ENCODE results near the gene NFYC.

Gene NFYC

DNA sequence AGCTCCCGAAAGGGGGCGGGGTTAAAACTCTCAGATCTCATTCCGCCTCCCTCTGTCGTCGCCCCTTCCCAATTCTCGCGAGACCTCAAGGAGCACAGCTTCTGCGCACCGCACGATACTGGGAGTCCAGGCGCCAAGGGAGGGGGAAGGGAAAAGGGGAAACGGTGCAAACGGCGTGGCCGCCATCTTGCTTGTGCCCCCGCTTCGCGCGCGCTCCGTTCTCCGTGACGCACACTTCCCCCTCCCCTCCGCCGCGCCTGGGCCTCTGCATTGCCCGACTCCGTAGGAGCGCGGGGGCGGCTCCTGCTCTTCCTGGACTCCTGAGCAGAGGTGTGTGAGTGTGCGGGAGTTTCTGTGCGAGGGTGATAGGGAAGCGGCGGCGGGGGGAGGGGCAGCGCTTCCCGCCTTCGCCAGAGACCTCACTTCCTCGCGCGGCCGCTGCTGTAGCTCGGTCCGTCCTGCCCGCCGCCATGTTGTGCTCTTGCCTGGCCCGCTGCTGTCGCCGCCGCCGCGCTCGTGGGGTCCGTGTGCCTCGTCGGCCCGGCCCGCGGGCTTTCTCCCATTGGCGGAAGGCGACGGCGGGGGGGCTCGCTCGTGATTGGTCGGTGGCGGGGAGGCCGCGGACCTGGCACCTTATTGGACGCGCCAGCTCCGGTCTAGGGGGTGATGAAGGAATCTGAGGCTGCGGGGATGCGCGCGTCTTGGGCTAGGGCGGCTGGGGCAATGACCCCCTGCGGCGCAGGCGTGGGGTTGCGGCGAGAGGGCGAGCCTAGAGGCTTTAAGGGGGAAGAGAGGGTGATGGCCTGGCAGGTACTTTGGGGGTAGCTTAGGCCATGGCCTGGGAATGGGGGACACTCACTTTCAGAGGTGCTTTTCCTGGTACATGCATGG is at the start of gene NFYC:
TSS of gene NFYC (plus strand) at position 167 of the 891 bp plus-strand sequence. CDS start 47,140 bp downstream, outside the sequence.
- DNase-seq, result peak; percentile 90

DNA sequence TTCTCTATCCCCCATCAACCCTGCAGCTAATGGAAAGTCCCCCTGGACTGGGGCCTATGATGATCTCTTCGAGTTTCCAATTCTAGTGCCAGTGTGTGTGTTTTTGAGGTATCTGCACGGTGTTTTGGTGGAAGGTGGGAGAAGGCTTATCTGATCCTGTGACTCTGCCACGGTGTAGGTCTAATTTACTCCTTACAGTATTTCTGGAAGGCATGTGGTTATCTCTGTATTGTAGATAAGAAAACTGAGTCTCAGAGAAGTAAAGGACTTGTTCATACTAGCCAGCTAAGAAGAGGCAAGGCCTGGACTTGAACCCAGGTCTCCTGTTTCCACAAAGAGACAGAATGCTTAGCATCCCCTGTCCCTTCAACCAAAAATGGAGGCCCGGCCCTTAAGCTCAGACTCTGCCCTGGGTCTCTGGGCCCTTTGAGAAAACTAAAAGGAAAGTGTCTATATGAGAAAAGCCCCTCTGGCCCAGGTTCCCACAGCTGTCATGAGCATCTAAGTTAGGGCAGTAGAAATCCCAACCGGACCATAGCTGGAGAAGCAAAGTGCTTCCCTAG is 46.3 kb upstream of the NFYC start:
- DNase-seq, result no peak

DNA sequence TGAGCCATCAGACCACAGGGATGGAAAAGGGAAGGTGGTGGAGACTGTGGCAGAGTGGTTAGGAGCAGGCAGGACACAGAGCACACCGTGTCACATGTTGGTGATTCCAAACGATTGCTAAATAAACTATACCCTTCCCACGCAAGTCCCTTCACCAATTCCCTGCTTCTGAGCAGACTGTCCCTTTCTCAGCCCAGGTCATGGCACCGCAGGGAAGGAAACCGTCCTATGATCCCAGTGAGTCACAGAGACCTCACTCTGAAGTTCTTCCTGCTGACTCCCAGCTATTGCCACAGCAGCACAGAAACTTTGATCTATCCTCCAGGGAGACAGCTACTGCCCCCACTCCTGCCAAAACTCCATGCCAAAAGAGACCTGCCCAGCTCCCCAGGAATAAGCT is 45.2 kb upstream of the NFYC start:
- DNase-seq, result no peak

DNA sequence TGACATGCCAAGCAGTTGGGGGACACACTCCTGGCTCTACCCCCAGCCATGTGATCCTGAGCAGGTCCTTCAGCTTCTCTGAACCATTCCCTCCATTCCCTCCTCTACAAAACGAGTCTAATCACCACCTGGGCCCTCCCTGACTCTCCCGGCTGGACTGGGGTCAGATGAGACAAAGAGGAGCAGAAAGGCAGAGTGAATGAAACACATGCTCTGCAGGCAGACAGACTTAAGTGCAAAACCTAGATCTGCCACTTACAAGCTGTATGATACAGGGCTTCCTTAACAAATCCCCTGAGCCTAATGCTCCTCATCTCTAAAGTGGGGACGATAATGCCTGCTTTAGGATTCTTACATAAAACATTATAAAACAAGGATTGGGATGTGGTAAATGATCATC is 43.3 kb upstream of the NFYC start:
- no peak for DNase-seq

DNA sequence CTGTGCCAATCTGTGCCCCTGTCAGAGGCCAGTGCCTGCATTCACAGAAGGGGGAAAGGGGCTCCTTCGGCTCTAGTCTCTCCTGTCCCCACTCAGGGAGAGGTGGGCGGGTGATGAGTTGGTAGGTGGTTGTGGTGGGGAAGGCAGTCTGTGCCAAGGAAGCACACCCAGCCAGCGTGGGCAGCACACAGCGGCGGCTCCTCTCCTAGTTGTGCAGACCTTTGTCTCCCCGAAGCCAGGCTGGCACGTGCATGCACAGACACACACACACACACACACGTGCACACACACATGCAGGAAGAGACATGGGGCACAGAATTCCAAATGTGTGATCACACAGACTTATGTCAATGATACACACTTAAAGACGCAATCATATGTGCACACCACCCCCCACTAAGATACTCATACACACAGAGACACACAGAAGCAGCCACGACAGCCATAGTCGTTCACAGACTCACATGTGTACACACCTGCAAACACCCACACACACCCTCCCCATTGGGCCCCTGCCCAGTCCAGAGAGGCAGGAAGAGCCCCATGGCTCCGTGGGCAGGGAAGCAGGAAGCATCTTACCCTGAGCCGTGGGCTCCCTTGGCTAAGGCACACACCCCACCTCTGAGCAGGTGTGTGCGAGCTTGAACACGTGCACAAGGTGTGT is 42.4 kb upstream of the NFYC start:
- no peak for DNase-seq

DNA sequence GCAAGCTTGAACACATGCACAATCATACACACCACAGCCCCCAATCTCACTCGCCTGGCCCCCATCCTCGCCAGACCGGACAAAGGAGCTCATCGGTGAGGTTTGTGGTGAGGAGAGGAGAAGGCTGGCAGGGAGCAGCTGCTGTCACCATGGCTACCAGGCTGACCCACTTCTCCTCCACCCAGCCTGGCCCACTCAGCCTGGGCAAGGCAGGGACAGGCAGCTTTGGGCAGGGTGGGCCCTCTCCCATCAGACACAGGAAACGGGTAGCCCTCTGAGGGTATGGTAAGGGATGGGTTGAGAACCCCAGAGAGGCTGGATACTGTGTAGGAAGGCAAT is 41.9 kb upstream of the NFYC start:
- DNase-seq, result no peak

DNA sequence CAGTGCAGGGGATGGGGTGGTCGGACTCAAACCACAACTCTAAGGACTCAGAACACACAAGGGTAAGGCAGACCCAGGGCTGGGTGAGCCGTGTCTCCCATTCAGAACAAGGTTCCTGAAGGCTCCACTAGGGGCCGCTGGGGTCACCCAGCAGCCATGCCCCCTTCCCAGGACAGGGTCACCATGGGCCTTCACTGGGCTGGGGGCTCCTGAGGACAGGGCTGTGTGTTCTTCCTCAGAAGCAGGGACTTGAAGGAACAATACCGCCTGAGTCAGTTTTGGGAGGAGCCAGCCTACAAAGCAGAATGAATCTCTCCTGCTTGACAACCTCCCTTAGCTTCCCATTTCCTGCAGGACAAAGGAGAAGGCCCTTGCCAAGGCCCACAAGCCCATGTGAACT is 41.4 kb upstream of the NFYC start:
- no peak for DNase-seq

DNA sequence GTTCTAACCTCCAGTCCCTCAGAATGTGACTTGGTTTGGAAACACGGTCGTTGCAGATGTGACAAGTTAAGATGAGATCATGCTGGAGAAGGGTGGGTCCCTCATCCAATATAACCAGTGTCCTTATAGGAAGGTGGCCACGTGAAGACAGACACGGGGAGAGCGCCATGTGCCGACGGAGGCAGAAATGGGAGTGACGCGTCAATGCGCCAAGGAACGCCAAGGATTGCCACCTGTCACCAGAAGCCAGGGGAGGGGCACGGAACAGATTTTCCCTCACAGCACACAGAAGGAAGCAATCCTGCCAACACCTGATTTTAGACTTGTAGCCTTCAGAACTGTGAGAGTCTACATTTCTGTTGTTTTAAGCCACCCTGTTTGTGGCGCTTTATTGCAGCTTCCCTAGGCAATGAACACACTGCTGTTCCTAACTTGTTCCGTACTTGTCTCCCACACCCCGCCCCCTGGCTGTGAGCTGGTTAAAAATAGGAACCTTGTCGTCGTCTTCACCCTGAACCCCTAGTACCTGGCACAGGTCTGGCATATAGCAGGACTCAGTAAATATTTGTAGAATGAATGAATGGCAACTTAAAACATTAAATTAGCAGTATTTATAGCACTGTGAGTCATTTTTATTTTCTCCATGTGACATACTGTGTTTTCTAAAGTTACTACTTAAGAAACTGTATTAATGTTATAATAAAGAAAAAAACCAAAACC is 40.2 kb upstream of the NFYC start:
- no peak for DNase-seq

DNA sequence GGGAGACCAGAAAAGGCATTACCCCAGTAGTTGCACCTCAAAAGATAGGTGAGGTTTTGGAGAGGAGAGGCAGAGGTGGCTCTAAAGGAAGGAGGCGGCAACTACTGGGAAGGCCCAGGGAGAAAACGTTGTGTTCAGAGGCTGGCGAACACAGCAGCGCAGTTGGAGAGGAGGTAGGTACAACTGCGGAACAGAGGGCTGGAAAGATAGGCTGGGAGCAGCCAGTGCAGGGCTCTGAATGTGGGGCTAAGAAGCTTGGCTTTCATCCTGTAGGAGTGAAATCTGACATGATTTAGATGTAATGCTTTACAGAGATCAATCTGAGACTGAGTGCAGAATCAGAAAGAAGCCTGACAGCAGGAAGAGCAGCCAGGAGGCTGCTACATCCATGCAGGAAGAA is 39.0 kb upstream of the NFYC start:
- no peak for DNase-seq

DNA sequence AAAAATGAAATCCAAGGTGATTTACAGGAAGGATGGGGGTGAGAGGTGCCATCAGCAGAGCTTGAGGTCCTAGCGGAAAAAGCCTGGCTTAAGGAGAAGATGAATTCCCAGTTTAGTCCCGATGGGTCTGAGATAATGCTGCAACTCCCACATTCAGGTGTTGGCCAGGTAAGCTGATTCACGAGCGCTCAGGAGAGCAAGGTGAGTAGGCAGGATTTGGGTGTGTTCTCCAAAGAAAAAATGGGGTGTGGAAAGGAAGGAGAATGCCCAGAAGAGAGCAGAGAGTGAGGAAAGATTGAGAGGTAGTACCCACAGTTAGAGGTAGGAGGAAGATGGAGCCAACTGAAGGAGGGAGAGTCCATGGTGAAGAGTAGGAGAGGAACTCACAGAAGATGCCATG is 38.5 kb upstream of the NFYC start:
- DNase-seq, result no peak

DNA sequence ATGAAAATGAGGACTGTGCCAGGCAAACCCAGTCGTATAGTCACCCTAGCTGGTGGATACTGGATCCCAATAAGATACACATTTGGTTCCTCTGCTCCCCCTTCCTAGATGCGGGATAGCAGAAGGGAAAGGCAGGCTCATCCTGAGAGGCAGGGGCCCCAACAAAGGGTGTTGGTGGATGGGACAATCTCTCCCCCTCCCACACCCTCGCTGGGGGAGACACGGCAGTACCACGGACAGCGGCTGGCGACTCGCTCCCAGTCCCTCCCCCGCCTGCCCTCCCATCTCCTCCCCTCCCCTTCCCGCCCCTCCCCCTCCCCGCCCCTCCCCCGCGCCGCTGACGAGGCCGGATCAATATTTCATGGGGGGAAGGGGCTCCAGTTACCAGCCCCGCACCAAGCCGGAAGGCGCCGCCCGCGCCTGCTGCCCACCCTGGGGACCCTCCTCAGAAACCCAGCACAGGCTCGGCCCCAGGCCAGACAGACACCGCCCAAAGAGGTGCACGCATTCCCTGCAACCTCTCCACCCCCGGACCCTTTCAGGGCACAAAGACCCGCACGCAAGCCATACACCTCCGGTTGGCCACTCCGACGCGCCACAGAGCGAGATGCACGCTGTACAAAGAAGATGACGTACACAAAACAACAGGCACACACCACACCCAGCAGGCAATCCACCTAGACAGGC is 37.5 kb upstream of the NFYC start:
- DNase-seq, result no peak

DNA sequence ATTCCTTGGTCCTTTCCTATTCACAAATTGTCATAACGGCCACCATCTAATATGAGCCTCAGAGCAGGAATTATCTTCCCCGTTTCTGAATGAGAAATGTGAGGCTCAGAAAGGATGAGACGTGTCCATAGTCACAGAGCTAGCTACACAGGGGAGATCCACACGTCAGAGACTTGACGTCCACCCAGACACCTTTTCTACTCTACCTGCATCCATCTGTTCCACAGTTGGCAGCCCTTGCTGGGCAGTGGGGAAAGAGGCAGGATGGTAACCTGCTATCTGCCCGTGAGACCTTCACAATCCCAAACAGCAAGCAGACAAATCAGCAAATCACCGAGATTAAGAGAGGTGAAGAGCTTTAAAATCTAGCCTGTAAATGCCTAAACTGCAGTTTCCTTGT is 34.5 kb upstream of the NFYC start:
- DNase-seq, result no peak

DNA sequence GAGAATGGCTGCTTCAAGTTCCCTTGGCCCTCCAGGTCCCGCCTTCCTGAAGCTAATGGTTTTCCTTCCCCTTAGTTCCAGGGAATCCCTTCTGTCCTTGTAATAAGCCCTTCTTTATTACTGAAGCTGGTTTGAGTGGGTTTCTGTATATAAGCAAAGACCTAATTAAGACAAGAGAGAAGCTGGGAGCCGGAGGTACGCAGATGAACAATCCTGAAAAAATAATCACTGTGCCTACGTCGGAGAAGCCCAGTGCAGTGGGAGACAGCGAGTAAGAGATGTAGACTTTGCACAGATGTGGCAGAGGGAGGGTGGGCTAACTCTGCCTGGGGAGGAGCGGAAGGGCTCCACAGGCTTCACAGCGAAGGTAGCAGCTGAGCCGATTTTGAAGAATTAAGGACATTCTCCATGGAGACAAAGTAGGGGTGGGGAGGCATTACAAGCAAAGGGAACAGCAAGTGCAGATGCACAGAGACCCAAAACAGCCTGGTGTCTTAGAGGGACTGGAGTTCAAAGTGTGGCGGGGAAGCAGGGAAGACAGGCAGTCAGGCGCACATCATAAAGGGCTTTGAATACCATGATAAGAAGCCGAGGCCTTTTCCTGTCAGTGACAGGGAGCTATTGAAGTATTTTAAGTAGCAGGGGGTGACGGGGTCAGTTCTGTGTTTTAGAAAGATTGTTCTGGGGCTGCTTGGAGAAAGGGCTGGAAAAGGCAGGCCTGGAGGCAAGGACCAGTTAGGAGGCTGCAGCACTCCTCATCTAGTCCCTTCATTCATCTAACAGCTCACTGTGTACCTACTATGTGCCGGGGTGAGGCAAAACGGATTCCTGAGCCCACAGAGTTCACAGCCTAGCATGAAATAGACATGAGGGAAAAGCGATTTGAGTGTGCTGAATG is 32.5 kb upstream of the NFYC start:
- DNase-seq, result no peak

DNA sequence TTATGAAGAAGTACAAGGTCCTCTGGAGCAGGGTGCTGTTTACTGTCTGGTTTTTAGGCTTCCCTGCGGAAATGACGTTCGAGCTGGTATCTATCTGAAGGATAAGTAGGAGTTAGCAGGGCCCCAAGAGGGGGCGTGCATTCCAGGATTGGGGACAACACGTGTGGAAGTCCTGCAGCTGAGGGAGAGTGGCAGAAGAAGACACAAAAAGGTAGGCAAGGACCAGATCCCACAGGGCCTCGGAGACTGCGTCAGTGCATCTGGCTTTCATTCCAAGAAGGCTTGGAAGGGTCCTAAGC is 31.9 kb upstream of the NFYC start:
- no peak for DNase-seq

DNA sequence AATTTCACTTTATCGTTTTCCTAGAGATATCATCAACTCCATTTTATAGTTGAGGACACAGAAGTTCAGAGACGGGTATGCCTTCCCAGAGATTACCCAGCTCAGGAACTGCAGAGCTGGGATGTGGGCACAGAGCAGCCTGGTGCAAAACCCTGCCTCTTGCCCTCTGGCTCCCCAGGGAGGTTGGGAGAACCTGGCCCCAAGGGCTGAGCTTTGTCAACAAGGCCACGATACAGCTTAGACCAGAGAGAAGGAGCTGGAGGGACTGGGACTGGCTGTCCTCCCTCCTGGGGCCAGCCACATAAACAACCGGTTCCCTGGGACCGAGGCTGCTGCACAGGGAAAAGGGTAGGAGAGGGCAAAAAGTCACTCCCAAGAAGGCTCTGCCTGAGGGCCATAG is 29.8 kb upstream of the NFYC start:
- DNase-seq, result no peak

DNA sequence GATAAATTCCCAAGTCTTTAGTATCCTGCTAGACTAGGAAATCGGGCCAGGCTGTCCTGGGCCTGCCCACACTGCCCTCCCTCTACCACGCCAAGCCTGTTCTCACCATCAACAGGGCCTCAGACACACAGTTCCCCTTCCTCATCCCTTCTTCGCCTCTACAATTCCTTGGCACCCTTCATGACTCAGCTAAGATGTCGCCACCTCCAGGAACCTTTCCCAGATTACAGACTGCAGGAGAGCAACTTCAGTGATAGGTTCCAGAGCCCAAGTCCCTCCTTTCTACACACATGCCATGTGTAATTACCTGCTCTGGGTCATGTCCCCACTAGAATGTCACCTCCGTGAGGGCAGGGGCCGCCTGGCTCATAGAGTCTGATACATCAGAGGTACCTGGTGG is 29.4 kb upstream of the NFYC start:
- DNase-seq, result no peak

DNA sequence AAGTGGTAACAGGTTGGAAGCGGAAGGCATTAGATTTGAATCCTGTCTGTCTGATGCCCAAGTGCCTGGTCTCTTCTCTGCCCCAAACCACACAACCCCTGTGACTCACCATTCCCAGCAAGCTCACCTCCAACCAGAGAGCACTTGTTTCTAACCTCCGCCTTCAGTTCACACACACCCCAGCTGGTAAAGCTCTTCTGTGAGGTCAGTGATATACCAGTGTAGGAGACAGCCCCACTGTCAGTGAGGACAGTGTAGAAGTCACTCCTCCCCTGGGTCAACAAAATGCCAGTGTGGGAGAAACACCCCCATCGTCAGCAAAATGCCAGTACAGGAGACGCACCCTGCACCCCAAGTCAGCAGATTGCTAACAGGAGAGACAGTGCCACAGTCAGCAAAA is 28.6 kb upstream of the NFYC start:
- no peak for DNase-seq

DNA sequence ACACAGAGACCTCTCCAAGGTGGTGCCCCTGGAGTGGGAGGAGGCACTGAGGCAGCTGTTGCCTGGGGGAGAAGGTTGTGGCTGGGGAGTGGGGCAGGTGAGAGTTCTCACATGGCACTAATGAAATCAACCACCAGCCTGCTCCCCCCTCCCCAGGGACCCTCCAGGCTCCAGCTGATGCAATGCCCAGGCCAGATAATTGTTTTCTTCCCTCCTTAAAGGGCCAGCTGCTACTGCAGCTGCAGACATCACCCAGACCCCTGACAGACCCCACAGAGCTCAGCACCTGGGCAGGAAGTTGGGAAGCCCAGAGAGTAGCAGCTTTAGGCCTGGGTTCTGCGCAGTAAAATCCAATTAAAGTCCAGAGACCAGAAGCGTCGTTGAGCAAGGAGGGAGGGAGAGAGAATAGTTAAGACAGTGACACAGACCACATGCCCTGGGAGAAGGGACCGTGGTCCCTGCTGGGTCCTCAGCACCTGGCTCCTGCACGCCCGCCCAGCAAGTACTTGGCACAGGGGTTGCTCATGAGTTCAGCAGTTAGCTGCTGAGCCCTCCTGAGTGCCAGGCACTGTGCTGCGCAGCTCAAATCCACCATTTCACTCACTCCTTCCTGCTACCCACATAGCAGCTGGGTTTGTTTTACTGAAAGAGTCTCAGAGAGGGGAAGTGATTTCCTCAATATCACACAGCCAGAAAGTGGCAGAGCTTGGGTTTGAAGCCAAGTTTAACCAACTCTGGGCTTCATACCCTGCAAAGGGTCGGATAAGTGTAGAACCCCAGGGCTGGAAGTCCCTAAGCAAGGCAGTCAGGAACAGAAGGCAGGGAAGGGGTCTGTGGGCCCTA is 28.0 kb upstream of the NFYC start:
- no peak for DNase-seq

DNA sequence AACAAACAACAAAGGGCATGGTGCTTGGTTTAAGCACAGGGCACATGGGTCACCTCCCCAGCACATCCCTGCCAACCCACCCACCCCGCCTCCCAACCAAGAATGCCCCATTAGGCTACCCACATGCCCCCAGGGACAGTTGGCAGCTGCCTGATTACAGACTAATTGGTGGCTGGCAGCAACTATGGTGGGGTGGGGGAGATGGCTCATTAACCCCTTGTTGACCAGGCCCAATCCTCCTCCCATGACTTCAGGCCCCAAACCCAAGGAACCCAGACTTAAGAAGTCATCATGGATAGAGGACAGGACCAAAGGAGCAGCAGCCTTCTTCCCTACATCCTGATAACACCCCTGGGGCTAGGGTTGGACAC is 27.4 kb upstream of the NFYC start:
- DNase-seq, result no peak

DNA sequence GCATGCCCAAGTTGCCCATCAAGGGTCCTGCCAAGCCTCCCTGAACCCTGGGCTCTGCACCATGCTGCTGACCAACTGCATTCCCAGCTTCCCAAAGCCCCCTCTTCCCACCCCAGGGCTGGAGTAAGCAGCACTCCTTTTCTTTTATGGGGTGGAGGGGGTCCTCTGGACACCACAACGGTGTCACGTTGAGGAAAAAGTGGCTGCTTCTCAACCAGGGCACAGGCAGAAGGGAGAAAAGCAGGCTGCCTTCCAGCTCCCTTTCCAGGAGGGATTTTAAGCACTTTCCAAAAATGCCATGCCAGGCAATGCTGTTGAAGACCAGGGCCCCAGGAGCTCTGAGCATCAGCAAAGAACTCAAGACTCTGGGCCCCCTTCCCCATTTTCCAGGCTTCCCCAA is 26.7 kb upstream of the NFYC start:
- DNase-seq, result no peak
